Lung (tissue), 12 donors: Measurements from ENCODE around the gene BMPER. TPM values are rescaled to one million over a fixed set of nuclear protein-coding genes. Genes with fewer than 3 reads are reported as not detected.

ENCODE experiments used
- ATAC-seq: fragments of 200-7000 bp; cut with Tn5 transposase; one replicate; pipeline ENCODE4 v1.9.1; 2020; ENCODE audit warnings: moderate number of reproducible peaks; ENCODE audit not compliant: insufficient read depth, low FRiP score
- DNase-seq, 3 donors: peaks; one replicate each; pipeline ENCODE4 v3.0.0-alpha.2; 2013 to 2017
- H3K27ac ChIP-seq, 2 donors: one replicate each; pipeline ENCODE4 v1.5.1; 2013; ENCODE audit warnings: mild to moderate bottlenecking in 2 of 2, moderate library complexity in 2 of 2, control low read depth in 1 of 2, inconsistent platforms in 1 of 2, low read depth in 1 of 2, low read length in 1 of 2
- H3K27me3 ChIP-seq, 3 donors: one replicate each; pipeline ENCODE4 v1.5.1; 2013; ENCODE audit warnings: low read length in 2 of 3; ENCODE audit not compliant: control insufficient read depth in 3 of 3, insufficient read depth in 3 of 3
- H3K36me3 ChIP-seq, 4 donors: one replicate each; pipeline ENCODE4 v1.5.1; 2013; ENCODE audit warnings: low read length in 4 of 4, mild to moderate bottlenecking in 1 of 4, moderate library complexity in 1 of 4; ENCODE audit not compliant: control insufficient read depth in 4 of 4, insufficient read depth in 4 of 4
- H3K4me1 ChIP-seq, 5 donors: one replicate each; pipeline ENCODE4 v1.5.1; 2013; ENCODE audit warnings: low read length in 5 of 5, mild to moderate bottlenecking in 2 of 5, moderate library complexity in 1 of 5; ENCODE audit not compliant: control insufficient read depth in 5 of 5, insufficient read depth in 5 of 5
- H3K4me3 ChIP-seq: one replicate; pipeline ENCODE4 v1.5.1; 2013; ENCODE audit warnings: mild to moderate bottlenecking, control low read depth, moderate library complexity
- H3K9ac ChIP-seq, 2 donors: one replicate each; pipeline ENCODE4 v1.5.1; 2013; ENCODE audit warnings: low read length in 2 of 2, control low read depth in 1 of 2; ENCODE audit not compliant: insufficient read depth in 1 of 2
- H3K9me3 ChIP-seq, 4 donors: one replicate each; pipeline ENCODE4 v1.5.1; 2013; ENCODE audit warnings: low read length in 3 of 4, mild to moderate bottlenecking in 1 of 4, moderate library complexity in 1 of 4; ENCODE audit not compliant: control insufficient read depth in 4 of 4, insufficient read depth in 3 of 4
- CTCF ChIP-seq: IDR thresholded peaks from 2 replicates; pipeline ENCODE4 v1.5.1; 2012; ENCODE audit warnings: mild to moderate bottlenecking; ENCODE audit errors: control extremely low read depth, extremely low read depth
- WGBS, 2 donors: extraction: QIAGEN DNeasy Blood & Tissue Kit; methylation state at CpG; one replicate each; pipeline ENCODE4 v1.1.7; 2013; 5-methylcytosine and 5-hydroxymethylcytosine counted together
- polyA plus RNA-seq, 2 donors: library from polyadenylated mRNA; stranded (reverse); fragments of 200-250 nt; gene quantifications; one replicate each; pipeline ENCODE4 v1.2.1, GENCODE V29; 2013
- total RNA-seq, 2 donors: library from RNA; depleted of rRNA in 1 of 2; stranded (reverse); fragments of >200 nt in 1 of 2; gene quantifications; one replicate each; pipeline ENCODE4 v1.2.1, GENCODE V29; 2014 to 2021
- donor health status: control.
- donor health status: control.
- donor health status: Bipolar disorder and iron deficiency.
- donor health status: healthy.
- donor health status: DM: yes; HTN: yes; CAD: no.

BMPER gene
- total and polyA plus RNA-seq, 4 donors, result 3.7 to 51.0 (median 9.0) TPM

- Histone ChIP-seq H3K27ac (no peak overlapping the region), H3K36me3 (peaks cover 0 to 13% (median 2%) of the 10 kb centered on the region in 4 donors), H3K9ac (no peak overlapping the region), H3K9me3 (no peaks in the 10 kb centered on the region), H3K4me3 (no peak overlapping the region), H3K4me1 (peaks cover 0 to 22% (median 5%) of the 10 kb centered on the region in 5 donors), H3K27me3 (no peaks in the 10 kb centered on the region)
- ATAC-seq, result no peak
- 72 to 91% methylated on average over 4 of the region's 4 CpGs for WGBS, 2 donors
- DNase-seq, result no peak
- no peak for TF ChIP-seq CTCF
Observed at GRCh38 chr7:34043461-34044305, 138.3 kb downstream of the BMPER start.

GRCh38 chr7:34044306-34044643 is 138.9 kb downstream of the BMPER start:
- Histone ChIP-seq H3K9ac (no peak overlapping the region), H3K4me1 (peaks cover 0 to 16% (median 5%) of the 10 kb centered on the region in 5 donors), H3K4me3 (no peak overlapping the region), H3K9me3 (no peaks in the 10 kb centered on the region), H3K27ac (no peak overlapping the region), H3K36me3 (peaks cover 0 to 13% (median 2%) of the 10 kb centered on the region in 4 donors), H3K27me3 (no peaks in the 10 kb centered on the region)
- TF ChIP-seq CTCF, result no peak
- no peak for DNase-seq
- no peak for ATAC-seq
- WGBS, 2 donors, result 60 to 80% methylated on average over 2 of the region's 2 CpGs

GRCh38 chr7:34044734-34045353 is 139.5 kb downstream of the BMPER start:
- Histone ChIP-seq H3K9ac (no peak overlapping the region), H3K27ac (no peak overlapping the region), H3K27me3 (no peaks in the 10 kb centered on the region), H3K4me1 (peaks cover 0 to 14% (median 5%) of the 10 kb centered on the region in 5 donors), H3K9me3 (no peaks in the 10 kb centered on the region), H3K4me3 (no peak overlapping the region), H3K36me3 (peaks cover 0 to 15% (median 2%) of the 10 kb centered on the region in 4 donors)
- ATAC-seq, result no peak
- 80 to 82% methylated on average over 7 of the region's 7 CpGs for WGBS, 2 donors
- no peak for TF ChIP-seq CTCF
- DNase-seq, result no peak
